Stomach smooth muscle (tissue), 2 donors: ENCODE results near the gene PRTN3.

ENCODE experiments used
- H3K27ac ChIP-seq: one replicate; pipeline ENCODE4 v1.7.0; 2013; ENCODE audit warnings: mild to moderate bottlenecking, low read length, inconsistent platforms
- H3K27me3 ChIP-seq, 2 donors: one replicate each; pipeline ENCODE4 v1.7.0; 2013; ENCODE audit warnings: low read length in 2 of 2; ENCODE audit not compliant: insufficient read depth in 2 of 2, control insufficient read depth in 1 of 2
- H3K36me3 ChIP-seq, 2 donors: one replicate each; pipeline ENCODE4 v1.7.0; 2013; ENCODE audit warnings: low read length in 2 of 2; ENCODE audit not compliant: control insufficient read depth in 2 of 2, insufficient read depth in 2 of 2
- H3K4me1 ChIP-seq: one replicate; pipeline ENCODE4 v1.7.0; 2013; ENCODE audit warnings: low read length; ENCODE audit not compliant: control insufficient read depth, insufficient read depth
- H3K4me3 ChIP-seq, 2 donors: one replicate each; pipeline ENCODE4 v1.7.0; 2013; ENCODE audit warnings: low read length in 2 of 2
- H3K9ac ChIP-seq, 2 donors: one replicate each; pipeline ENCODE4 v1.7.0; 2013; ENCODE audit warnings: low read length in 2 of 2, mild to moderate bottlenecking in 1 of 2
- H3K9me3 ChIP-seq, 2 donors: one replicate each; pipeline ENCODE4 v1.7.0; 2013; ENCODE audit warnings: low read length in 2 of 2; ENCODE audit not compliant: control insufficient read depth in 2 of 2
- donor health status: healthy.
- donor health status: Pancreatic carcinoma.

PRTN3 gene

GRCh38 chr19:869245-870177 lies 28.7 kb downstream of the PRTN3 start:
- no peaks in the 10 kb centered on the region for H3K9me3 ChIP-seq

GRCh38 chr19:870314-870713 lies 29.5 kb downstream of the PRTN3 start:
- Histone ChIP-seq H3K9me3 (no peaks in the 10 kb centered on the region), H3K36me3 (peaks cover 3 to 16% of the 10 kb centered on the region in 2 donors), H3K4me1 (peaks cover 31% of the 10 kb centered on the region), H3K9ac (no peak overlapping the region), H3K27me3 (no peaks in the 10 kb centered on the region), H3K4me3 (no peak overlapping the region), H3K27ac (peak overlapping the region; percentile 74)

More at GRCh38 chr19:869245-870177, 28.7 kb downstream of the PRTN3 start:
- H3K27me3 ChIP-seq: no peaks in the 10 kb centered on the region
- H3K4me3 ChIP-seq: no peak overlapping the region
- peaks cover 31% of the 10 kb centered on the region for H3K4me1 ChIP-seq
- no peak overlapping the region for H3K9ac ChIP-seq
- peak overlapping the region; percentile 74 for H3K27ac ChIP-seq
- peaks cover 3 to 11% of the 10 kb centered on the region in 2 donors for H3K36me3 ChIP-seq

- H3K36me3 ChIP-seq: peaks cover 3 to 16% of the 10 kb centered on the region in 2 donors
- no peaks in the 10 kb centered on the region for H3K9me3 ChIP-seq
- no peak overlapping the region for H3K4me3 ChIP-seq
- no peaks in the 10 kb centered on the region for H3K27me3 ChIP-seq
- peak overlapping the region; percentile 74 for H3K27ac ChIP-seq
- H3K9ac ChIP-seq: no peak overlapping the region
- H3K4me1 ChIP-seq: peaks cover 31% of the 10 kb centered on the region
These were observed 30.2 kb downstream of the PRTN3 start for GRCh38 chr19:870963-871401.

- H3K9ac ChIP-seq: no peak overlapping the region
- H3K27me3 ChIP-seq: no peaks in the 10 kb centered on the region
- peak overlapping the region; percentile 75 for H3K27ac ChIP-seq
- H3K36me3 ChIP-seq: peaks cover 6 to 21% of the 10 kb centered on the region in 2 donors
- no peaks in the 10 kb centered on the region for H3K9me3 ChIP-seq
- H3K4me3 ChIP-seq: no peak overlapping the region
- H3K4me1 ChIP-seq: peaks cover 31% of the 10 kb centered on the region
These were observed 30.9 kb downstream of the PRTN3 start for GRCh38 chr19:871446-872265.

GRCh38 chr19:872266-872951 lies 31.6 kb downstream of the PRTN3 start:
- Histone ChIP-seq H3K9ac (no peak overlapping the region), H3K4me3 (no peak overlapping the region), H3K27ac (peak overlapping the region; percentile 75), H3K27me3 (no peaks in the 10 kb centered on the region), H3K36me3 (peaks cover 9 to 20% of the 10 kb centered on the region in 2 donors), H3K4me1 (peaks cover 31% of the 10 kb centered on the region), H3K9me3 (no peaks in the 10 kb centered on the region)

- Histone ChIP-seq H3K9me3 (no peaks in the 10 kb centered on the region), H3K36me3 (peaks cover 6 to 16% of the 10 kb centered on the region in 2 donors), H3K4me1 (peaks cover 27% of the 10 kb centered on the region), H3K27me3 (no peaks in the 10 kb centered on the region), H3K27ac (no peak overlapping the region), H3K4me3 (no peak overlapping the region), H3K9ac (no peak overlapping the region)
These were observed 32.3 kb downstream of the PRTN3 start for GRCh38 chr19:873084-873483.

GRCh38 chr19:873561-874041 lies 32.8 kb downstream of the PRTN3 start:
- Histone ChIP-seq H3K27ac (no peak overlapping the region), H3K4me3 (no peak overlapping the region), H3K36me3 (peaks cover 6 to 14% of the 10 kb centered on the region in 2 donors), H3K9me3 (no peaks in the 10 kb centered on the region), H3K4me1 (peaks cover 23% of the 10 kb centered on the region), H3K9ac (no peak overlapping the region), H3K27me3 (no peaks in the 10 kb centered on the region)

GRCh38 chr19:875265-875879 lies 34.6 kb downstream of the PRTN3 start:
- Histone ChIP-seq H3K36me3 (peaks cover 10 to 17% of the 10 kb centered on the region in 2 donors), H3K4me1 (peaks cover 14% of the 10 kb centered on the region), H3K9ac (no peak overlapping the region), H3K4me3 (no peak overlapping the region), H3K27me3 (no peaks in the 10 kb centered on the region), H3K27ac (no peak overlapping the region), H3K9me3 (no peaks in the 10 kb centered on the region)

GRCh38 chr19:876089-876488 lies 35.3 kb downstream of the PRTN3 start:
- Histone ChIP-seq H3K4me1 (peaks cover 10% of the 10 kb centered on the region), H3K9ac (no peak overlapping the region), H3K36me3 (peaks cover 14 to 21% of the 10 kb centered on the region in 2 donors), H3K27ac (no peak overlapping the region), H3K9me3 (no peaks in the 10 kb centered on the region), H3K4me3 (no peak overlapping the region), H3K27me3 (no peaks in the 10 kb centered on the region)
